LoVo (cell line): ENCODE measurements around the gene DLG2.
"Not testable (repeated sequence)": the region's sequence is repeated elsewhere in the genome, so short reads cannot be mapped to it uniquely, and the experiment has no call there.

Experiments used
- DNase-seq: peaks from one replicate; pipeline ENCODE4 v3.0.0-alpha.2; 2016; ENCODE audit warnings: low spot score

Gene DLG2

GRCh38 chr11:85444479-85444878, 182.7 kb downstream of the DLG2 start:
- no peak for DNase-seq

GRCh38 chr11:85440273-85440672, 186.9 kb downstream of the DLG2 start:
- no peak for DNase-seq

DNA sequence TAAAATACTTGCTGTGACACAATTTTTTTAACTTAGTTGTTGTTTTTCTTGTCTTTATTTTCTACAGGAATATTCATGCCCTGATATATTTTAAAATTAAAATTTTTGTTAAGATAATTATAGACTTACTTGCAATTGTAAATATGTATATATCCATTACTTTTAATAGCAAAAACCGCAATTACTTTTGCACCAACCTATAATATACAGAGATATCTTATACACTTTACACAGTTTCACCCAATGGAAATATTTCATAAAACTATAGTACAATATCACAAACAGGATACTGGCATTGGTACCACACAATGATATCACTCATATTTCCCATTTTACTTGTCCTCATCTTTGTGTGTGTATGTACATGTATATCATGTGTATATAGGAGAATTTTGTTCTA, 188.8 kb downstream of the DLG2 start:
- DNase-seq, result no peak

DNA sequence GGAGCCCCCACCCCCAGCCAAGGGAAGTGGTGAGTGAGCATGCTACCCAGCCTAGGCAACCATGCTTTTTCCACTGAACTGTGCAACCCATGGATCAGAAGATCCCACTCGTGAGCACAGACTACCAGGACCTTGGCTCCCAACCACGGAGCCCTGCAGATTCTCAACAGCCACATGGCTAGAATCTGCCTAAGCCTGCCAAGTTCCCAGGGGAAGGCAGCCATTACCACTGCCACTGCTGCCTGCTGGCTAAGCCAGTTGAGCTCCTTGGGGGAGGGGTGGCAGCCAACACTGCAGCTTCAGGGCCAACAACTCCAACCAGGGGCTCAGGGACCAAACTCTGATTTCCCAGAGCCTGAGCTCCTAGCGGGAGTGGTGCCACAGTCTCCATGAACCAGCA, 195.8 kb downstream of the DLG2 start:
- no peak for DNase-seq

DNA sequence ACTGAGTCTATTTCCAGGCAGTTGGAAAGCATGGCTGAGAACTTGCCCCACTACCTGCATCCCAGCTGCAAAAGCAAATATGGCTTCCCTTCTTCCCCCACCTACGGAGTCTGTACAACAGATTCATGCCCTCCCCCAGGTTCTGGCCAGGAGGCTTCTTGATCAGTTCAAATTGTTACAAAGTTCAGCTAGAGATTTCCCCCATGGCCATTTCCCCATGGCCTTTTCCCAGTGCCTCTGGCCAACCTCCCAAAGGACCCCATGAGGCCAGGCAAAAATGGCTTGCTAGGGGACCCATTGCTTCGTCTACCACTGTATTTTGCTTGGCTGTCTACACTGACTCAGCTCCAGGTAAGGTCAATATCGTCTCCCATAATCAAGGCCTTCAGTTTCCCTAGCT, 203.3 kb downstream of the DLG2 start:
- DNase-seq, result no peak

DNA sequence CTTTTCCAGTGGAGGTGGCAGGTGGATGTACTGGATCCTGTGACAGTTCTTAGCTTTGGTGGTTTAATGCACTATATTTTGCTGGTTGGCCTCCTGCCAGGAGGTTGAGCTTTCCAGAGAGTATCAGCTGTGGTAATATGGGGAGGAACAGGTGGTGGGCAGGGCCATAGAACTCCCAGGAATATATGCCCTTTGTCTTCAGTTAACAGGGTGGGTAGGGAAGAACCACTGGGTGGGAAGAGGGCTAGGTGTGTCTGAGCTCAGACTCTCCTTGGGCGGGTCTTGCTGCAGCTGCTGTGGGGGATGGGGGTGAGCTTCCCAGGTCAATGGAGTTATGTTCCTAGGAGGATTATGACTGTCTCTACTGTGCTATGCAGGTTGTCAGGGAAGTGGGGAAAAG, 203.8 kb downstream of the DLG2 start:
- no peak for DNase-seq

DNA sequence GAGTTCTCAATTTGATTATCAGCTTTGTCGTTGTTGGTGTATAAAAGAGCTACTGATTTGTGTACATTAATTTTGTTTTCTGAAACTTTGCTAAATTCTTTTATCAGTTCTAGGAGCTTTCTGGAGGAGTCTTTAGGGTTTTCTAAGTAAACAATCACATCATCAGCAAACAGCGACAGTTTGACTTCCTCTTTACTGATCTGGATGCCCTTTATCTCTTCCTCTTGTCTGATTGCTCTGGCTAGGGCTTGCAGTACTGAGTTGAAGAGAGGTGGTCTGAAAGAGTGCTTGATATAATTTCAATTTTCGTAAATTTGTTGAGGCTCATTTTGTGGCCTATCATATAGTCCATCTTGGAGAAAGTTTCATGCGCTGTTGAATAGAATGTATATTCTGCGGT, 213.0 kb downstream of the DLG2 start:
- DNase-seq, result no peak

- DNase-seq, result no peak
Measured at GRCh38 chr11:85407648-85408047, 219.5 kb downstream of the DLG2 start.

DNA sequence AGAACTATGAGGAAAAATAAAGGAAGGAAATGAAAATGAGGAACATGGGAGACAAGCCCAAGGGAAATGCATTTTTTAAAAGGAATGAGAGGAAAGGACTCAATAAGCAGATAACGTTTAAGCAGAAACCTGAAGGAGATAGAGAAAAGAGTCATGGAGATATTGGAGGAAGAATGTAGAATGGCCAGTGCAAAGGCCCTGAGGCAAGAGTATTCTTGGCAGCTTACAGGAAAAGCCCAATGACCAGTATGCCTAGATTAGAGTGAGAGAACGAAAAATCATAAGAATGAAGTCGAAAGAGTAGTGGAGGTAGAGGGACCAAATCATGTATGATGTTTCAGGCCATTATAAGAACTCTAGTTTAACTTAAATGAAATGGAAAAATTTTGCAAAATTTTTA, 220.3 kb downstream of the DLG2 start:
- DNase-seq, result no peak

DNA sequence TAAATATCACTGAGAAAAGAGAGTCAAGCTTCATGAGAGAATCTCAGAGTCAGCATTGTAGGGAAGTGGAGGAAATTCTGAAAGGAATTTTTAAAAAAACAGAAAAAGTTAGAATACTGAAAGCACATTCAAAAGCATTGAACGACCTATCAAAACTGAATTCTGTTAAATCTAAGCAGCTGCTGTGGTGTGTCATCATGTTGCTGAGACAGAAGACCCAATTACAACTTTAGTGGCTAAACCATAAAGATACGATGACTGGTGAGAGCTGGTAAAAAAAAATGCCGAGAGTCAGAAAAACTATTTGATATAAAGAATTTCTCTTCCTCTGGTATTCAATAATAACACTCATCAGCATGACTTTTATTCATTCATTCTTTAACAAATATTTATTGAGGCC, 220.8 kb downstream of the DLG2 start:
- no peak for DNase-seq

DNA sequence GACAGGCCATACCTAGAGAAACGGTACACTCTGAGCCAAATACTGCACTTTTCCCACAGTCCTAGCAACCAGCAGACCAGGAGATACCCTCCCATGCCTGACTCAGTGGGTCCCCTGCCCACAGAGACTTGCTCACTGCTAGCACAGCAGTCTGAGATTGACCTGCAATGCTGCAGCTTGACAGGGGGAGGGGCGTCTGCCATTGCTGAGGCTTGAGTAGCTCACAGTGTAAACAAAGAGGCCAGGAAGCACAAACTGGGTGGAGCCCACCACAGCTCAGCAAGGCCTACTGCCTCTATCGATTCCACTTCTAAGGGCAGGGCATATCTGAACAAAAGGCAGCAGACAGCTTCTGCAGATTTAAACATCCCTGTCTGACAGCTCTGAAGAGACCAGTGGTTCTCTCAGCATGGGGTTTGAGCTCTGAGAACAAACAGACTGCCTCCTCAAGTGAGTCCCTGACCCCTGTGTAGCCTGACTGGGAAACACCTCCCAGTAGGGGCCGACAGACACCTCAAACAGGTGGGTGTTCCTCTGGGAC, 231.6 kb downstream of the DLG2 start:
- not testable (repeated sequence) for DNase-seq

DNA sequence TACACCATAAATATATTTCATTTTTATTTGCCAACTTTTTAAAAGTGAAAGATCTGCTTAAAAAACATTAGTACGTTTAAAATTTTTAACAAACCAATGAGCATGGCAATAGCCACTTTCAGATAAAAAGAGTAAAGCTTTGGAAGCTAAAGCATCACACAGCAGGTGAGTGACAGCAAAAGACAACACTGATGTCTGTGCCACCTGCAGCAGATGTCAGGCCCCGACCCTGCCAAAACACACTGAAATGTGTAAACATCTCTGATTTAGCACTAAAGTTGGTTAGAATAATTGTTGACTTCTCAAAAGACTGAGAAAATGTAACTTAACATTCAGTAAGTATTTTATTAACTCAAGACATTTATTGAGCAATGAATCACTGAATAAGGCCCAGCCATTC, 232.9 kb downstream of the DLG2 start:
- no peak for DNase-seq

GRCh38 chr11:85391141-85391540, 236.0 kb downstream of the DLG2 start:
- no peak for DNase-seq

- DNase-seq, result no peak
Measured at GRCh38 chr11:85385547-85385946, 241.6 kb downstream of the DLG2 start.

GRCh38 chr11:85385111-85385510, 242.0 kb downstream of the DLG2 start:
- no peak for DNase-seq

DNA sequence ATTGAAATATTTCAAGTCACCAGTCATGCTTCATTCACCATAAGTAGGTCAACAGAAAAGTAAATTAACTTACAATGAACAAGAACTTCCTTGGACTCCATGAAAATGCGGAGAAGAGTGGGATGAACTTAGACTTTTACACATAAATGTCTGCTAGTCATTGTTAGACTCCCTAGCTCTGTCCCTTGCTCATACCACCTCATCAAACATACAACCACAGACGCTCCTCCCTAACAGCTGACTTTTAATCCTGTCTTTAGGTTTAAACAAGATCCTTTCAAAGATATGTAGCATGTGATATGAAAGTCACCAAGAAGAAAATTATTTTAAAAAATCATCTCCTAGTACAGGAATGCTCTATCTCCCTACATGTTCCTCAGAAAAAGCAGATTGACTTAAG, 248.1 kb downstream of the DLG2 start:
- no peak for DNase-seq

- no peak for DNase-seq
Measured at GRCh38 chr11:85377901-85378300, 249.2 kb downstream of the DLG2 start.

DNA sequence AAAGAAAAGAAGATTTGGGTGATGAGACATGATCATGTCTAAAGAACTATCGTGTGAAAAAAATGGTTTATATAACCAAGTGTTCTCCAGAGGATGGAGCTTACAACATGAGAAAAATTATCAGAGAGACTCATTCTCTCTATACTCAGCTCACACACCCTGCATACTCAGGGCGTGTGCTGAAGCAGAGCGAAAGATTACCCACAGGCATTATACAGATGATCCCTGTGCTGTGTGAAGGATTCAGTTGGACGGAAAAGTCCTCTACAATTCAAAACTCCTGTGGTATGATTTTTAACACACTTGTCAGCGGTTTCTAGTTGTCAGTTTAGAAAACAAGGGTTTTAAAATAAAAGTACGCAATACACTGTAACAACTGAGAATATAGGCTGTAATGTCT, 267.3 kb downstream of the DLG2 start:
- no peak for DNase-seq

GRCh38 chr11:85355921-85356320, 271.2 kb downstream of the DLG2 start:
- no peak for DNase-seq

DNA sequence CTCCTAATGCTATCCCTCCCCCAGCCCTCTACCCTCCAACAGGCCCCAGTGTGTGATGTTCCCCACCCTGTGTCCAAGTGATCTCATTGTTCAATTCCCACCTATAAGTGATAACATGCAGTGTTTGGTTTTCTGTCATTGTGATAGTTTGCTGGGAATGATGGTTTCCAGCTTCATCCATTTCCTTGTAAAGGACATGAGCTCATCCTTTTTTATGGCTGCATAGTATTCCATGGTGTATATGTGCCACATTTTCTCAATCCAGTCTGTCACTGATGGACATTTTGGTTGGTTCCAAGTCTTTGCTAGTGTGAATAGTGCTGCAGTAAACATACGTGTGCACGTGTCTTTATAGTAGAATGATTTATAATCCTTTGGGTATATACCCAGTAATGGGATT, 277.6 kb downstream of the DLG2 start:
- DNase-seq, result not testable (repeated sequence)

- DNase-seq, result no peak
Measured at GRCh38 chr11:85348945-85349344, 278.2 kb downstream of the DLG2 start.

- DNase-seq, result no peak
Measured at GRCh38 chr11:85347291-85347690, 279.9 kb downstream of the DLG2 start.

GRCh38 chr11:85346484-85346883, 280.7 kb downstream of the DLG2 start:
- DNase-seq, result no peak

GRCh38 chr11:85340846-85341245, 286.3 kb downstream of the DLG2 start:
- DNase-seq, result not testable (repeated sequence)

DNA sequence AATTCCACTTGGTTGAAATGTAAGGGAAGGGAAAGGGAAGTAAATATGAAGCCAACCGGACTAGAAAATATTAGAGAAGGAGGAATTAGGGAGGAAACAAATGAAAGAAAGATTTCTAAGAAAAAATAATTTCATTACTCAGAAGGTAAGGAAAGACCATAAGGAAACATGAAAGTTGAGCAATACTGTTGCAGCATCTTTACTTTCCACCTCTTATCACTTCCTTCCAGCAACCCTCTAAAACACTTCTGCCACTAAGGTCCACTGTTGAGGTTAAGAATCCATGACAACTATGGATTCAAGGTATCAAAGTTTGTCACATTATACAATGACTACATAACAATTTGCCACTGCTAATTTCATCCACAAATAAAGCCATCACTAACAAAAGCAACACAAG, 308.6 kb downstream of the DLG2 start:
- no peak for DNase-seq
